BJ (cell line): Measurements from ENCODE around the gene AMOT. TPM values are rescaled to one million over a fixed set of nuclear protein-coding genes. Genes with fewer than 3 reads are reported as not detected.
A peak's percentile ranks its signal among the peaks of the same experiment; 100 is the strongest.

Source experiments
- CTCF ChIA-PET: fragments of 350-600 bp; formaldehyde crosslinking; extraction: SDS; loops from one replicate; lab custom pipeline; 2021; ENCODE audit warnings: antibody characterized with exemption, inconsistent platforms; lab: Yijun Ruan, JAX
- POLR2A ChIA-PET: fragments of 300-600 bp; sonication (Branson Sonifier 250); formaldehyde crosslinking; extraction: SDS; loops from one replicate; lab custom pipeline; 2021; ENCODE audit warnings: antibody characterized with exemption; lab: Charles Lee
- DNase-seq: peaks from one replicate; pipeline ENCODE4 v3.0.0-alpha.2; 2011; ENCODE audit warnings: low read depth
- H3K27me3 ChIP-seq: 2 replicates; pipeline ENCODE4 v1.6.0; 2011; ENCODE audit warnings: low read length; ENCODE audit not compliant: control insufficient read depth, insufficient read depth
- H3K36me3 ChIP-seq: 2 replicates; pipeline ENCODE4 v1.5.1; 2011; ENCODE audit warnings: low read length; ENCODE audit not compliant: control insufficient read depth, insufficient read depth
- H3K4me3 ChIP-seq: 2 replicates; pipeline ENCODE4 v1.5.1; 2011; ENCODE audit warnings: low read depth, mild to moderate bottlenecking, control low read depth, low read length
- polyA plus RNA-seq: library from polyadenylated mRNA; depleted of rRNA; stranded (reverse); fragments of >200 nt; gene quantifications from 2 replicates; pipeline ENCODE4 v1.2.3, GENCODE V29; 2011
- TF ChIP-seq, protein P1 (sequence below): IDR thresholded peaks from 2 replicates; pipeline ENCODE4 v1.5.1; 2011; ENCODE audit warnings: low read depth, mild to moderate bottlenecking, control low read depth, inconsistent platforms, low read length, moderate library complexity; ENCODE audit not compliant: insufficient read depth

Gene AMOT
- polyA plus RNA-seq, 1 experiment = 1.7 TPM

DNA sequence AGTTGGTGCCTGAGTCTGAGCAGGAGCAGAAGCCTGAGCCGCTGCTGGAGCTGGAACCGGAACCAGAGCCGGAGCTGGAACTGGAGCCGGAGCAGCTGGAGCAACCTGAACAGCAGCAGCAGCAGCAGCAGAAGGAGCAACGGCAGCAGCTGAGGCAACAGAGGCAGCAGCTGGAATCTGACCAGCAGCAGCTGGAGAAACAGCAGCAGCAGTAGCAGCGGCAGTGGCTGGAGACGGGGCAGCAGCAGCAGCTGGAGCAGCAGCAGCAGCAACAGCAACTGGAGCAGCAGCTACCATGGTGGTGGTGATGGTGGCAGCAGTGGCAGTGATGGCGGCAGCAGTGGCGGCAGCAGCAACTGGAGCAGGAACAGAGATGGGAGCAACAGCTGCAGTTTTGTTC is 61.5 kb downstream of the AMOT start:
- ChIA-PET CTCF (no interaction called here), POLR2A (no interaction called here)
- H3K27me3 ChIP-seq = no peaks in the 10 kb centered on the region
- TF ChIP-seq, protein P1, sequence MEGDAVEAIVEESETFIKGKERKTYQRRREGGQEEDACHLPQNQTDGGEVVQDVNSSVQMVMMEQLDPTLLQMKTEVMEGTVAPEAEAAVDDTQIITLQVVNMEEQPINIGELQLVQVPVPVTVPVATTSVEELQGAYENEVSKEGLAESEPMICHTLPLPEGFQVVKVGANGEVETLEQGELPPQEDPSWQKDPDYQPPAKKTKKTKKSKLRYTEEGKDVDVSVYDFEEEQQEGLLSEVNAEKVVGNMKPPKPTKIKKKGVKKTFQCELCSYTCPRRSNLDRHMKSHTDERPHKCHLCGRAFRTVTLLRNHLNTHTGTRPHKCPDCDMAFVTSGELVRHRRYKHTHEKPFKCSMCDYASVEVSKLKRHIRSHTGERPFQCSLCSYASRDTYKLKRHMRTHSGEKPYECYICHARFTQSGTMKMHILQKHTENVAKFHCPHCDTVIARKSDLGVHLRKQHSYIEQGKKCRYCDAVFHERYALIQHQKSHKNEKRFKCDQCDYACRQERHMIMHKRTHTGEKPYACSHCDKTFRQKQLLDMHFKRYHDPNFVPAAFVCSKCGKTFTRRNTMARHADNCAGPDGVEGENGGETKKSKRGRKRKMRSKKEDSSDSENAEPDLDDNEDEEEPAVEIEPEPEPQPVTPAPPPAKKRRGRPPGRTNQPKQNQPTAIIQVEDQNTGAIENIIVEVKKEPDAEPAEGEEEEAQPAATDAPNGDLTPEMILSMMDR = no peak
- no peak for DNase-seq
- no peaks in the 10 kb centered on the region for H3K36me3 ChIP-seq
- H3K4me3 ChIP-seq = no peak overlapping the region

DNA sequence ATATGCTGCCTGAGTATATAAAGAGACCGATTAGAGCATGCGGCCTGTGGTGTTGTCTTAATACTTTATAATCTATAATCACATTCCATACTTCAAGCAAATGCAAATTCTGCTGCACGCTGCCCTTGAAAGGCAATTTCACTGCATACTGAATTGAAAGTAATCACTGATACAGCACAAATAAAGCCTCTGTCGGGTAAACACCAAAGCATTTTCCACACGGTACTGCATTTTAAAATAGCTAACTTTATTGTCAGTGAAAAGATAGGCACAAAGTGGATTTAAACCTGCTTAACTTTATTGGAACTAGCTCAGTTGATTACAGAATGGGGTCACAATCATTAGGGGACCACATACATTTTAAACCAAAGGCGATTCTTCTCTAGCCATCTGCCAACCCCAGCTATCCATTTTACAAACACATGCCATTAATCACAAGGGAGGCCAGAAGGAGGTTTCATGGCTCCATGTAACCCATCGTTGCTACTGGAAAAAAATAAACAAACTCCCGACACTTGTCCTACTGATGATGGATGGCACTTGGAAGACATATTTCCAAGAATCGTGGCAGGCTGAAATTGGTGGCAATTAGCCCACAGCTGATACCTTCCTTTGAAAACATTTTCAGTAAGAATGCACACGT is 65.9 kb downstream of the AMOT start:
- no peak overlapping the region for H3K4me3 ChIP-seq
- CTCF ChIA-PET = no interaction called here
- TF ChIP-seq, protein P1 = no peak
- POLR2A ChIA-PET = no interaction called here
- H3K36me3 ChIP-seq = no peaks in the 10 kb centered on the region
- no peak for DNase-seq
- H3K27me3 ChIP-seq = no peaks in the 10 kb centered on the region

- Histone ChIP-seq H3K27me3 (no peaks in the 10 kb centered on the region), H3K4me3 (no peak overlapping the region), H3K36me3 (no peaks in the 10 kb centered on the region)
- DNase-seq = no peak
- ChIA-PET POLR2A (no interaction called here), CTCF (no interaction called here)
- TF ChIP-seq, protein P1 = no peak
Observed at GRCh38 chrX:112774142-112774541, 66.5 kb downstream of the AMOT start.

DNA sequence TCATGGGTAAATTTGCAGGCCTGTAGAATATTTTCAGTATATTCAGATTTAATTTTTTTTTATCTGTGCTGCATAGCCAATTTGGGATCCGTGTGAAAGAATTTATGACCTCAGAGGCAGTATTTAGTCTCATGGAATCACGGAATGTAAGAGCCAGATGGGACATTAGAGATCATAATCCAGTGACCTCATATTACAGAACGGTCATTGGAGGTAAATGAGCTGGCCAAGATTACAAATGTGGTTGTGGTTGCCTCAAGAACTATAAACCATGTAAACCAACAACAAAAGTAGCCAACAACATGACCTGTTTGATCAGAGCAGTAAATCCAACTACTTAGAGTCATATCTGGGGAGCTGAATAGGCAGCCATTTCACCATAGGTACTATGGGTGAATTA is 71.6 kb downstream of the AMOT start:
- DNase-seq = peak; percentile 22
- ChIA-PET CTCF (no interaction called here), POLR2A (no interaction called here)
- Histone ChIP-seq H3K4me3 (no peak overlapping the region), H3K27me3 (no peaks in the 10 kb centered on the region), H3K36me3 (no peaks in the 10 kb centered on the region)
- TF ChIP-seq, protein P1 = no peak

DNA sequence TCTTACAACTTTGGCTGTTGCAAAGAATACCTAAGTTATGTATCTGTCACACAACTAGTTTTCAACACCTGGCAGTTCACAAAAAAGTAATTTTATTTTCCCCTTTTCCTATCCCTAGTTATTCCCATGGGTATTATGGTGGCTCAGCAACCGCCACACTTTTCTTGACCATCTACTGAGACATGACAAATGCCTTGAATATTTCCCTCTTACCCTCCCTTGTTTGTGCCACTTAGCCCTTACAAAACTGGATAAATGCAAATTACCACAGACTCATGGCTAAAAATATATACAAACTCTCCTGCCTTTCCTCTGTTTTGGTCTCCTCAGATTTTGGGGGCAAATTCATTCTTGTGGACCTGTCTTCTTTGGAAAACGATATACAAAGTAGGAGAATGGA is 72.1 kb downstream of the AMOT start:
- ChIA-PET POLR2A (no interaction called here), CTCF (no interaction called here)

More for the DNA sequence above, 72.1 kb downstream of the AMOT start:
- DNase-seq = no peak
- TF ChIP-seq, protein P1 = no peak
- no peaks in the 10 kb centered on the region for H3K36me3 ChIP-seq
- H3K4me3 ChIP-seq = no peak overlapping the region
- H3K27me3 ChIP-seq = no peaks in the 10 kb centered on the region
